GM12878 (cell line): ENCODE data around the gene SLC22A7. TPM values are rescaled to one million over a fixed set of nuclear protein-coding genes. Genes with fewer than 3 reads are reported as not detected.

Experiments used
- BHLHE40 ChIP-seq, 2 experiments: fragments of 450-650 bp in 1 of 2; IDR thresholded peaks; 2 replicates each; pipeline ENCODE4 v1.6.1; 2011 to 2017; ENCODE audit warnings: low read depth in 2 of 2, borderline replicate concordance in 1 of 2, improper control_type of control experiment in 1 of 2, low read length in 1 of 2, mild to moderate bottlenecking in 1 of 2
- CHD2 ChIP-seq: IDR thresholded peaks from 2 replicates; pipeline ENCODE4 v1.6.1; 2011; ENCODE audit warnings: low read depth, low read length, improper control_type of control experiment, borderline replicate concordance
- EP300 ChIP-seq, 2 experiments: fragments of 150-350 bp in 1 of 2; IDR thresholded peaks; 2 replicates each; pipeline ENCODE4 v1.6.1; 2011 to 2012; ENCODE audit warnings: low read depth in 2 of 2, low read length in 2 of 2, borderline replicate concordance in 1 of 2, improper control_type of control experiment in 1 of 2, inconsistent platforms in 1 of 2; ENCODE audit not compliant: control insufficient read depth in 1 of 2
- FOS ChIP-seq: IDR thresholded peaks from 3 replicates; pipeline ENCODE4 v1.6.1; 2011; ENCODE audit warnings: borderline replicate concordance; ENCODE audit not compliant: insufficient read length; ENCODE audit errors: extremely low read depth
- HDAC2 ChIP-seq: fragments of 200-600 bp; sonication (generic); IDR thresholded peaks from 2 replicates; pipeline ENCODE4 v1.6.1; 2017
- IKZF2 ChIP-seq, 2 experiments: fragments of 450-650 bp; IDR thresholded peaks; 2 replicates each; pipeline ENCODE4 v1.6.1; 2017; ENCODE audit warnings: mild to moderate bottlenecking in 2 of 2, moderate library complexity in 2 of 2
- IRF3 ChIP-seq: fragments of 450-650 bp; IDR thresholded peaks from 2 replicates; pipeline ENCODE4 v1.6.1; 2014; ENCODE audit warnings: mild to moderate bottlenecking
- JUND ChIP-seq: IDR thresholded peaks from 2 replicates; pipeline ENCODE4 v1.6.1; 2012; ENCODE audit warnings: low read depth, mild to moderate bottlenecking, low read length, improper control_type of control experiment, moderate library complexity
- MLLT1 ChIP-seq: fragments of 450-650 bp; IDR thresholded peaks from 2 replicates; pipeline ENCODE4 v1.6.1; 2016; ENCODE audit warnings: mild to moderate bottlenecking
- SMC3 ChIP-seq: IDR thresholded peaks from 2 replicates; pipeline ENCODE4 v1.6.1; 2011; ENCODE audit warnings: low read length, improper control_type of control experiment, borderline replicate concordance
- SUPT20H ChIP-seq: IDR thresholded peaks from 2 replicates; pipeline ENCODE4 v1.6.1; 2011; ENCODE audit warnings: low read depth, mild to moderate bottlenecking, low read length, moderate library complexity, borderline replicate concordance; ENCODE audit not compliant: control insufficient read depth
- TCF12 ChIP-seq: IDR thresholded peaks from 2 replicates; pipeline ENCODE4 v1.6.1; 2011; ENCODE audit warnings: low read depth, mild to moderate bottlenecking, low read length
- TCF3 ChIP-seq: IDR thresholded peaks from 2 replicates; pipeline ENCODE4 v1.6.1; 2012; ENCODE audit warnings: low read depth, mild to moderate bottlenecking, low read length, borderline replicate concordance; ENCODE audit not compliant: insufficient read depth
- ZBTB40 ChIP-seq: fragments of 450-650 bp; IDR thresholded peaks from 2 replicates; pipeline ENCODE4 v1.6.1; 2016; ENCODE audit warnings: mild to moderate bottlenecking, moderate library complexity, borderline replicate concordance
- ZNF207 ChIP-seq: fragments of 450-650 bp; IDR thresholded peaks from 2 replicates; pipeline ENCODE4 v1.6.1; 2014; ENCODE audit warnings: antibody characterized with exemption, mild to moderate bottlenecking, borderline replicate concordance
- ZNF217 ChIP-seq: fragments of 450-650 bp; IDR thresholded peaks from 2 replicates; pipeline ENCODE4 v1.6.1; 2017; ENCODE audit warnings: antibody characterized with exemption, mild to moderate bottlenecking
- ZSCAN29 ChIP-seq: fragments of 450-650 bp; IDR thresholded peaks from 2 replicates; pipeline ENCODE4 v1.6.1; 2017; ENCODE audit warnings: mild to moderate bottlenecking, moderate library complexity
- polyA plus RNA-seq, 11 experiments: library from polyadenylated mRNA; depleted of rRNA in 4 of 11; unstranded in 6 of 11; stranded (reverse) in 5 of 11; fragments of >200 nt; fragmentation: Nextera tagmentation in 4 of 11; fragmentation: Illumina TruSeq in 1 of 11; extraction: Ambion mirVana in 4 of 11; extraction: Trizol in 1 of 11; gene quantifications; 1 replicate in 1 of 11; 2 replicates in 10 of 11; pipeline versions ENCODE4 v1.2.1 to v1.2.3, GENCODE V29; 2011 to 2016; ENCODE audit warnings: inconsistent platforms in 2 of 11, missing spikeins in 2 of 11, low read depth in 1 of 11
- total RNA-seq, 4 experiments: library from RNA; depleted of rRNA in 3 of 4; stranded (reverse); fragments of >200 nt in 3 of 4; fragmentation: Illumina TruSeq in 1 of 4; extraction: Trizol in 1 of 4; gene quantifications; 2 replicates each; pipeline versions ENCODE4 v1.2.1 to v1.2.3, GENCODE V29; 2013 to 2021
- TF ChIP-seq, protein P1 (sequence below): IDR thresholded peaks from 2 replicates; pipeline ENCODE4 v1.6.1; 2012; ENCODE audit warnings: low read depth, low read length, improper control_type of control experiment
- TF ChIP-seq, protein P2 (sequence below): fragments of 450-650 bp; conservative IDR thresholded peaks from 2 replicates; pipeline ENCODE4 v1.6.1; 2017; ENCODE audit warnings: mild to moderate bottlenecking, moderate library complexity

SLC22A7 gene
- total and polyA plus RNA-seq, 10 of the 15 experiments (the other 5 are each of a cell fraction or from before 2014, with no cell fraction given) = 0.08 to 0.31 TPM; not detected in 8

GRCh38 chr6:43275801-43276576 is 22.1 kb upstream of the SLC22A7 start (continued):
- no peak for TF ChIP-seq ZBTB40
- peak; percentile 18 to 38; a peak in 1 of 4 replicates for TF ChIP-seq IKZF2 (IDR thresholded peaks at IDR 0.05)
- no peak for TF ChIP-seq MLLT1
- TF ChIP-seq TCF12 = no peak
- TF ChIP-seq ZSCAN29 = no peak
- TF ChIP-seq EP300 (IDR thresholded peaks at IDR 0.05; ENCODE audit: borderline replicate concordance in 1 of 2, control insufficient read depth in 1 of 2, low read depth in 2 of 2, low read length in 2 of 2) = peak in 1 of 2 experiments; percentile 24; a peak in 1 of 4 replicates
- no peak for TF ChIP-seq JUND
- TF ChIP-seq SUPT20H = no peak
- TF ChIP-seq BHLHE40 (IDR thresholded peaks at IDR 0.05; ENCODE audit: borderline replicate concordance in 1 of 2, low read depth in 2 of 2, low read length in 1 of 2) = peak; percentile 29 to 66; a peak in 3 of 4 replicates
- no peak for TF ChIP-seq FOS
- TF ChIP-seq IRF3 = no peak
- 0 out of 2 replicates have a peak, but pooled peaks have one; percentile 54 for TF ChIP-seq CHD2
- TF ChIP-seq HDAC2 = no peak
- TF ChIP-seq, protein P1, sequence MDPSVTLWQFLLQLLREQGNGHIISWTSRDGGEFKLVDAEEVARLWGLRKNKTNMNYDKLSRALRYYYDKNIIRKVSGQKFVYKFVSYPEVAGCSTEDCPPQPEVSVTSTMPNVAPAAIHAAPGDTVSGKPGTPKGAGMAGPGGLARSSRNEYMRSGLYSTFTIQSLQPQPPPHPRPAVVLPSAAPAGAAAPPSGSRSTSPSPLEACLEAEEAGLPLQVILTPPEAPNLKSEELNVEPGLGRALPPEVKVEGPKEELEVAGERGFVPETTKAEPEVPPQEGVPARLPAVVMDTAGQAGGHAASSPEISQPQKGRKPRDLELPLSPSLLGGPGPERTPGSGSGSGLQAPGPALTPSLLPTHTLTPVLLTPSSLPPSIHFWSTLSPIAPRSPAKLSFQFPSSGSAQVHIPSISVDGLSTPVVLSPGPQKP = no peak
- 0 out of 2 replicates have a peak, but pooled peaks have one; percentile 5 for TF ChIP-seq SMC3
- TF ChIP-seq ZNF207 = no peak
- no peak for TF ChIP-seq ZNF217
- TF ChIP-seq, protein P2, sequence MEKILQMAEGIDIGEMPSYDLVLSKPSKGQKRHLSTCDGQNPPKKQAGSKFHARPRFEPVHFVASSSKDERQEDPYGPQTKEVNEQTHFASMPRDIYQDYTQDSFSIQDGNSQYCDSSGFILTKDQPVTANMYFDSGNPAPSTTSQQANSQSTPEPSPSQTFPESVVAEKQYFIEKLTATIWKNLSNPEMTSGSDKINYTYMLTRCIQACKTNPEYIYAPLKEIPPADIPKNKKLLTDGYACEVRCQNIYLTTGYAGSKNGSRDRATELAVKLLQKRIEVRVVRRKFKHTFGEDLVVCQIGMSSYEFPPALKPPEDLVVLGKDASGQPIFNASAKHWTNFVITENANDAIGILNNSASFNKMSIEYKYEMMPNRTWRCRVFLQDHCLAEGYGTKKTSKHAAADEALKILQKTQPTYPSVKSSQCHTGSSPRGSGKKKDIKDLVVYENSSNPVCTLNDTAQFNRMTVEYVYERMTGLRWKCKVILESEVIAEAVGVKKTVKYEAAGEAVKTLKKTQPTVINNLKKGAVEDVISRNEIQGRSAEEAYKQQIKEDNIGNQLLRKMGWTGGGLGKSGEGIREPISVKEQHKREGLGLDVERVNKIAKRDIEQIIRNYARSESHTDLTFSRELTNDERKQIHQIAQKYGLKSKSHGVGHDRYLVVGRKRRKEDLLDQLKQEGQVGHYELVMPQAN = no peak
- TF ChIP-seq TCF3 = no peak
